K562 (cell line): Measurements from ENCODE around the gene SYNGR3. TPM values are rescaled to one million over a fixed set of nuclear protein-coding genes. Genes with fewer than 3 reads are reported as not detected.

Source experiments
- ARID2 ChIP-seq: fragments of 450-650 bp; IDR thresholded peaks from 2 replicates; pipeline ENCODE4 v1.6.1; 2017; ENCODE audit warnings: antibody characterized with exemption, mild to moderate bottlenecking
- ARID4B ChIP-seq: sonication (generic); formaldehyde crosslinking; IDR thresholded peaks from 2 replicates; pipeline ENCODE4 v1.8.0; 2022; ENCODE audit warnings: mild to moderate bottlenecking, missing genetic modification reagents
- BRD9 ChIP-seq: fragments of 450-650 bp; IDR thresholded peaks from 2 replicates; pipeline ENCODE4 v1.6.1; 2018; ENCODE audit warnings: low read depth; ENCODE audit not compliant: partially characterized antibody
- CREB3L1 ChIP-seq: fragments of 450-650 bp; IDR thresholded peaks from 2 replicates; pipeline ENCODE4 v1.6.1; 2014; ENCODE audit warnings: low read depth, mild to moderate bottlenecking, moderate library complexity, borderline replicate concordance
- GABPB1 ChIP-seq: sonication (generic); formaldehyde crosslinking; IDR thresholded peaks from 2 replicates; pipeline ENCODE4 v1.8.0; 2022; ENCODE audit warnings: mild to moderate bottlenecking, missing genetic modification reagents
- HMGXB4 ChIP-seq: sonication (generic); formaldehyde crosslinking; IDR thresholded peaks from 2 replicates; pipeline ENCODE4 v1.8.1; 2023; ENCODE audit warnings: mild to moderate bottlenecking, missing genetic modification reagents
- MAZ ChIP-seq, 2 experiments: fragments of 450-650 bp in 1 of 2; sonication (generic) in 1 of 2; formaldehyde crosslinking; IDR thresholded peaks in 1 of 2; conservative IDR thresholded peaks in 1 of 2; 2 replicates each; pipeline versions ENCODE4 v1.4.0 to v1.5.0; 2020; ENCODE audit warnings: mild to moderate bottlenecking in 1 of 2, missing genetic modification reagents in 1 of 2
- OTX1 ChIP-seq: fragments of 450-650 bp; formaldehyde crosslinking; IDR thresholded peaks from 2 replicates; pipeline ENCODE4 v1.4.0; 2022; ENCODE audit warnings: mild to moderate bottlenecking
- POU5F1 ChIP-seq: fragments of 150-350 bp; IDR thresholded peaks from 2 replicates; pipeline ENCODE4 v1.6.1; 2014; ENCODE audit warnings: borderline replicate concordance, low read length, low read depth, mild to moderate bottlenecking; ENCODE audit not compliant: partially characterized antibody
- RCOR1 ChIP-seq, 2 experiments: IDR thresholded peaks; 2 replicates each; pipeline ENCODE4 v1.6.1; 2012; ENCODE audit warnings: low read depth in 2 of 2, low read length in 2 of 2, borderline replicate concordance in 1 of 2, improper control_type of control experiment in 1 of 2
- ZBED1 ChIP-seq: IDR thresholded peaks from 2 replicates; pipeline ENCODE4 v1.6.1; 2014
- ZKSCAN1 ChIP-seq: fragments of 150-350 bp; IDR thresholded peaks from 2 replicates; pipeline ENCODE4 v1.6.1; 2016; ENCODE audit warnings: low read depth, low read length
- ZNF282 ChIP-seq: sonication (generic); formaldehyde crosslinking; IDR thresholded peaks from 2 replicates; pipeline ENCODE4 v1.8.1; 2023; ENCODE audit warnings: missing genetic modification reagents
- ZNF436 ChIP-seq: fragments of 250-450, 450-650 bp; sonication (Bioruptor Pico); formaldehyde crosslinking; IDR thresholded peaks from 2 replicates; pipeline ENCODE4 v1.7.0; 2020; ENCODE audit warnings: mild to moderate bottlenecking
- ZNF449 ChIP-seq: fragments of 250-450 bp; sonication (Bioruptor Pico); IDR thresholded peaks from 2 replicates; pipeline ENCODE4 v1.8.0; 2022; ENCODE audit warnings: moderate library complexity, mild to moderate bottlenecking, inconsistent platforms
- polyA plus RNA-seq, 8 experiments: library from polyadenylated mRNA; depleted of rRNA in 4 of 8; stranded (reverse) in 5 of 8; unstranded in 3 of 8; fragments of >200 nt; fragmentation: Nextera tagmentation in 2 of 8; fragmentation: Illumina TruSeq in 1 of 8; extraction: Ambion mirVana in 2 of 8; extraction: Trizol in 1 of 8; gene quantifications; 2 replicates each; pipeline versions ENCODE4 v1.2.1 to v1.2.3, GENCODE V29; 2011 to 2014; ENCODE audit warnings: inconsistent platforms in 1 of 8, missing spikeins in 1 of 8
- total RNA-seq, 7 experiments: library from RNA; depleted of rRNA in 6 of 7; stranded (reverse); fragments of >200 nt in 6 of 7; fragmentation: Illumina TruSeq in 2 of 7; extraction: Trizol in 2 of 7; gene quantifications; 2 replicates each; pipeline versions ENCODE4 v1.2.1 to v1.2.3, GENCODE V29; 2011 to 2021; ENCODE audit warnings: low replicate concordance in 1 of 7
- TF ChIP-seq, protein P1 (sequence below): fragments of 200-800 bp; sonication (Bioruptor generic); IDR thresholded peaks from 2 replicates; pipeline ENCODE4 v1.6.1; 2017; ENCODE audit warnings: missing genetic modification characterization, missing compliant biosample characterization

SYNGR3 gene
- total and polyA plus RNA-seq, 9 of the 15 experiments (the other 6 are each of a cell fraction or from before 2014, with no cell fraction given): 3.7 to 69.2 (median 36.3) TPM

DNA sequence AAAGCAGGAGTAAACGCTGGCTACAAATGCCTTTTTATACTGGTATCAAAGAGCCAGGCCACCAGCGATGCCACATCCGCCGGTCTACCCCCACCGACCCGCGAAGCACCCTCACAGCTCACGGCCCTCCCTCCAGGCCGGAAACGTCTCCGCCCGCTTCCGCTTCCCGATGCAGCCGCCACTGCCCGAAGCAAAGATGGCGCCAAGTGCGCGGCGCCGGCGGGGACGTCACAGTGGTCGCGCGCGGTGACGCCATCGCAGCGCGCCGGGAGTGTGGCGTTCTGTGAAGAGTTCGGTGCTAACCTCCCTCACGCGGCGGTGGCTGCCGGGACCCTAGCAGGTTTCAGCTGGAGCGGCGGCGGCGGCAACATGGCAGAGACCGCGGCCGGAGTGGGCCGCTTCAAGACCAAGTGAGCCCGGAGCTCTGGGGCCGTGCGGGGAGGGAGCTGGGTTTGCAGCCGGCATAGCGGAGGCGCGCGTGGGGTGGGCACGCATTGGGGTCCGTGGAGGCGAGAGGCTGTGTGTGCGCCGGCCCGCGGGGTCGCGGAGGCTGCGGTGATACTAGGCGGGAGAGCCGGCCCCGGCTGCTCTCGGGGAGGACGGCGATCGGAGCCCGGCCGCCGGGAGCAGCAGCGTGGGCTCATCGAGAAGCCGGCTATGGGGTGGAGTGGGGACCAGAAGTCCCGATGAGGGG lies 17.8 kb upstream of the SYNGR3 start, which contains the start of gene TBL3 (continued):
- TF ChIP-seq RCOR1 (IDR thresholded peaks at IDR 0.05; ENCODE audit: borderline replicate concordance in 1 of 2, low read depth in 2 of 2, low read length in 2 of 2): peak in 1 of 2 experiments; percentile 42; a peak in 2 of 4 replicates
- peak; percentile 79 for TF ChIP-seq POU5F1
- peak; percentile 53; the same call in 1 of the 2 replicates for TF ChIP-seq ZBED1
- TF ChIP-seq BRD9: no peak
- TF ChIP-seq ZNF282 (CRISPR knock-in tag): peak; percentile 62; the same call in 1 of the 2 replicates
- TF ChIP-seq ZNF436: peak; percentile 30; the same call in 1 of the 2 replicates
- no peak for TF ChIP-seq OTX1 (CRISPR knock-in tag)
- peak; percentile 98 for TF ChIP-seq GABPB1 (CRISPR knock-in tag)
- no peak for TF ChIP-seq ZNF449 (CRISPR knock-in tag)
- peak; percentile 99 for TF ChIP-seq ARID4B (CRISPR knock-in tag)
- TF ChIP-seq, protein P1, sequence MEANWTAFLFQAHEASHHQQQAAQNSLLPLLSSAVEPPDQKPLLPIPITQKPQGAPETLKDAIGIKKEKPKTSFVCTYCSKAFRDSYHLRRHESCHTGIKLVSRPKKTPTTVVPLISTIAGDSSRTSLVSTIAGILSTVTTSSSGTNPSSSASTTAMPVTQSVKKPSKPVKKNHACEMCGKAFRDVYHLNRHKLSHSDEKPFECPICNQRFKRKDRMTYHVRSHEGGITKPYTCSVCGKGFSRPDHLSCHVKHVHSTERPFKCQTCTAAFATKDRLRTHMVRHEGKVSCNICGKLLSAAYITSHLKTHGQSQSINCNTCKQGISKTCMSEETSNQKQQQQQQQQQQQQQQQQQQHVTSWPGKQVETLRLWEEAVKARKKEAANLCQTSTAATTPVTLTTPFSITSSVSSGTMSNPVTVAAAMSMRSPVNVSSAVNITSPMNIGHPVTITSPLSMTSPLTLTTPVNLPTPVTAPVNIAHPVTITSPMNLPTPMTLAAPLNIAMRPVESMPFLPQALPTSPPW (CRISPR knock-in tag): peak; percentile 79
- peak; percentile 94 for TF ChIP-seq ZKSCAN1
- TF ChIP-seq HMGXB4: peak; percentile 59; the same call in 1 of the 2 replicates
- TF ChIP-seq CREB3L1: peak; percentile 74
- TF ChIP-seq ARID2: no peak
- peak; percentile 95 for TF ChIP-seq MAZ (CRISPR knock-in tag; conservative IDR thresholded peaks at IDR 0.05 in 1 of 2, IDR thresholded peaks at IDR 0.05 in 1 of 2)
